NCI-H82 treated with DMSO at 0.1 percent for 48 hours (cell line): Measurements from ENCODE around the gene GUSB.
"Not testable (repeated sequence)": the region's sequence is repeated elsewhere in the genome, so short reads cannot be mapped to it uniquely, and the experiment has no call there.

ENCODE experiments used
- DNase-seq: peaks from one replicate; lab custom pipeline; 2025; ENCODE audit not compliant: unreplicated experiment; lab: John Stamatoyannopoulos, UW

GUSB gene

DNA sequence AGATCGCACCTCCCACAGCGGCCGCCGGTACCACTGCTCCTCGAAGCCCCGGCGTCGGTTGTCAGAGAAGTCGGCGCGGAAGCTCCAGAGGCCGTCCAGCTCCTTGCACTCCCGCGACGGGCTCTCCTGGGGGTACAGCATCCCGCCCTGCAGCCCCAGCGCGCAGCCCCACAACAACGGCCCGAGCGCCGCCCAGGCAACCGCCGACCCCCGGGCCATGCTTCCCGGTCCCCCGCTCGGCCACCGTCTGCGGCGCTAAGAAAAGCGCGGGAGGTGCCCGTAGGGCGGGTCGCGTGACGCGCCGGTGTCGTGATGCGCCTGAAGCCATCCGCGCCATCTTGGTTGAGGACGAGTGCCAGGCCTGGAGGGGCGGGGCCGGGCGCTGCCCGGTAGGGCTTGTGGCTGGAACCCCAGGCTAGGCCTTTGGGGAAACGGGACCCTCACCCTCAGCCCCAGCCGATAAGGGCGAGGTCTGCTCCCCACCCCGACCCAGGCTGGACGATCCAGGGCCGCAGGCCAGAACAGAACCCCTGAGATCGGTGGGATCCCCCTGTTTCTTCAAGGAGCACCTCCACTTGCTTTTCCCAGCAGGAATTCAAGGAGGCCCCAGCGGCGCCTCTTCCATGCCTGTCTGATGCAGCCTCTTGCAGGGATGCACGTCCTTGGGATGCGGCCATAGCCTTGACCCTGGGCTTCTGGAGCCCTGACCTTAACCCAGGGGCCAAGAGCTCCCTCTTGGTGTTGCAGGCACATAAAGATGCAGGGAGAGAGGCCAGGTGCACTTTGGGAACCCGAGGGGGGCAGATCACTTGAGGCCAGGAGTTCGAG, at the start of gene GUSB:
Gene GUSB, minus strand, starts transcription at position 249 of the 828 bp plus-strand sequence. Its CDS starts 30 bp downstream, at position 219.
- peak; percentile 63 for DNase-seq

DNA sequence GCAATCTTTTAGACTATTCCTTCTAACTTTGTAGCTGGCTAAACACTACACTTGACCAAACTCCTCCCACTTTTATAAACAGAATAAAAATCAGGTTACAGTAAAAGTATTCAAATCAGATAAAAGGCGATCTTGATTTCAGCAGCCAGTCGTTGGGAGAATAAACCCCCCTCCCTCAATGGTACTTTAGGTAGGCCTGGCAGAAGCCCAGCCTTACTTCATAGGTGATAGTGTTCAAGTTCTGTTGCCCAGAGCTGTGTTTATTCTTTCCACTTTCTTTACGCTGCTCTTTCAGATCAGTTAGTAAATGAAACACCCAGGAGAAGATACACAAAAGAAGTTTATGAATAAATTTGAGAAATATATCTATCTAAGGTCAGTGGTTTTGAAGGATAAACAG, 46.3 kb upstream of the GUSB start:
- DNase-seq = not testable (repeated sequence)

DNA sequence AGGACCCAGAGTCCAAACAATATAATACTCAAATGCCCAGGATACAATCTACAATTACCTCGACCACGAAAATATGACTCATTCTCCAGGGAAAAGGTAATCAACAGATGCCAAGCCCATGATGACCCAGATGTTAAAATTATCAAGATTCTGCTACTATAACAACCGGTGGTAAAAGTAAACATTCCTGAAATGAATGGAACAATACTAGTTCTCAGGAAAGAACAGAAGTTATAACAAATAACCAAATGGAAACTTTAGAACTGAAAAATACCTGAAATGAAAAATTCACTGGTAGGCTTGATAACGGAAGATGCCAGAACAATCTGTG, 34.1 kb upstream of the GUSB start:
- DNase-seq = no peak

DNA sequence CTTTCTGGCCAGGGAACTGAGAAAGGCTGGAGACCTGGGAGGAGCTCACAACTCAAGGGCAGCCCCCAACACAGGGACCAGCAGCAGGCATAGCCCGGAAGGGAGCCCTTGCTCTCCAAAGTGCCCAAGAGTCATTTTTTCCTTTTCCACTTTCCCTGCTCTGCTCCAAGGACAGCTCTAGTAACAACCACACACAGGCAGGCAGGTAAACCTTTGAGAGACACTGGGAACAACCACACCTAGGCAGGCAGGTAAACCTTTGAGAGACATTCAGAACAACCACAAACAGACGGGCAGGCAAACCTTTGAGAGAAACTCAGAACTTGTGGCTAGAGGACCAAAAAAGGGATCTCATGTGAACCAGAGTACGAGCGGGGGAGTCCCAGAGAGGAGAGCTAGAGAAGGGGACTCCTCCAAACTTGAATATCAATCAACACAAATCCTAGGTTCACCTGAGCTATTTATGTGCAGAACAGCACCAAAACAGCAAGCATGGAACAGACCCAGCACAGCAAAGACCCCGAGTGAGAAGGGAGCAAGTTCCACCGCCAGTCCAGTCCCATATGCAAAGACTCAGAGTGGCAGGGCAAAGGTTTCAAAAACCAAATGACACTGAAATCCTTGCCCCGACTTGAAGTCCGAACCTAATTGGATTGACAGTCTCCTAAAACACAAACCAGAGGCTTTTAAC, 33.6 kb upstream of the GUSB start:
- DNase-seq = no peak

DNA sequence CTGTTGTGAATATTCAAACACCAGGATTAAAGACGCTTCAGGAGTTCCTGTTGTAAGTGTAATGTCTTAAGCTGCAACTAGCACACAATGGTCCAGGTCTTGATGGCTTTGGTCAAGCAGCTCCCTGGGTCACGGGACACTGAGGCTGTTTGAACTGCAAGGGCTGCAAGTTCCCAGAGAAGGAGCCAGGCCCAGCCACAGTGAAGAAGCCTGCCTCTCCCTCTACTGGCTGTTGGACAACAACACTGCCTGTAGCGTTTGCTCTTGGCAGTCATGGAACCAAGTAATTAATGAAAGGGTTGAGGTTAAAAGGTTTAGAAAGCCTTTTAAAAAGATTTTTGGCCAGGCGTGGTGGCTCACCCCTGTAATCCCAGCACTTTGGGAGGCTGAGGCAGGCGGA, 31.9 kb upstream of the GUSB start:
- DNase-seq = no peak

DNA sequence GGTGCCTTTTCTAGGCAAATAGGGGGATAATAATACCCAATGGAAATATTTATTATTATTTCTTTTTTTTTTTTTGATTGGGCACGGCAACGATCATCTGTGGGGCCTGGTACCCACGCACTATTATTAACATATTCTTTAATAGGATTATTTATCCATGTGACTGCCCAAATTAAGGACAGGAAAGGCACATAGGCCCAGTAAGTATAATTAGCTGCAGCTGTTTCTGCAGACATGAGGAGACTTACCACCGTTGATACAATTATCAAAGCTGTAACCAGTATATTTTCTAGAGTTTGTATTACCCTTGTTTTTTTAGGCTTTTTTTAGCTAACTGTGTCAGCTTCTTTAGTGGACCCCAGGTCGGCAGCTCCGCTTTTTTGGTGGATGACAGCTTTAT, 25.2 kb upstream of the GUSB start:
- DNase-seq = no peak

DNA sequence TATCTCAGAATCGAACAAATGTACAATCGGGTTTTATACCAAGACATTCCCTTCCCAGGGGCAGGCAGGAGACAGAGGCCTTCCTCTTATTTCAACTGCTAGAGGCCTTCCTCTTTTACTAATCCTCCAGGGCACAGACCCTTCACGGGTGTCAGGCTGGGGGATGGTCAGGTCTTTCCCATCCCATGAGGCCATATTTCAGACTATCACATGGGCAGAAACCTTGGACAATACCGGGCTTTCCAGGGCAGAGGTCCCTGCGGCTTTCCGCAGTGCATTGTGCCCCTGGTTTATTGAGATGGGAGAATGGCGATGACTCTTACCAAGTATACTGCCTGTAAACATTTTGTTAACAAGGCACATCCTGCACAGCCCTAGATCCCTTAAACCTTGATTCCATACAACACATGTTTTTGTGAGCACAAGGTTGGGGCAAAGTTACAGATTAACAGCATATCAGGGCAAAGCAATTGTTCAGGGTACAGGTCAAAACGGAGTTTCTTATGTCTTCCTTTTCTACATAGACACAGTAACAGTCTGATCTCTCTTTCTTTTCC, 23.2 kb upstream of the GUSB start:
- not testable (repeated sequence) for DNase-seq

DNA sequence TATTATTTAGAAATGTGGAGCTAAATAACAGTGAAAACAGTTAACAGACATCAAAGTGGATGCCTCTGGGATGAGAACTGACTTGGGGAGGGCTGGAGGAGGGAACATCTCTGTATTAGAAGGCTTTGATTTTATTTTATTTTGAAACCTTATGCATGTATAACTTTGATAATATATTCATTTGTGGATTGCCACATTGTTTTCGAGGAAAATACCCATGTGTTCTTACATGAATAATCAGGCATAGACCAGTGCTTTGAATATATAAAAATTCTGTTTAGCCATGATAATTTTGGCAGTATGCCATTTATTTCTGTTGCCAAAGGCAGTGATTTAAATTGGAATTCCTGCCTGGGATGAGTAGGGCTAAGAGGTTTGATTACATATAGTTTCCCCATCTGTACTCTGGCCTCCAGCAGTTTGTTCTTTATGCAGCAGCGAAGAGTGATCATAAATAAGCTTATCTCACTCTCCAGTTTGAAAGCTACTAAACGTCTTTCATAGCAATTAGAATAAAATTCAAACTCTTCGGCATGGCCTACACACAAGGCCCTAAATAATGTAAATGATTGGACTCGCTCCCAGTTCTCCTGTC, 18.9 kb upstream of the GUSB start:
- not testable (repeated sequence) for DNase-seq

DNA sequence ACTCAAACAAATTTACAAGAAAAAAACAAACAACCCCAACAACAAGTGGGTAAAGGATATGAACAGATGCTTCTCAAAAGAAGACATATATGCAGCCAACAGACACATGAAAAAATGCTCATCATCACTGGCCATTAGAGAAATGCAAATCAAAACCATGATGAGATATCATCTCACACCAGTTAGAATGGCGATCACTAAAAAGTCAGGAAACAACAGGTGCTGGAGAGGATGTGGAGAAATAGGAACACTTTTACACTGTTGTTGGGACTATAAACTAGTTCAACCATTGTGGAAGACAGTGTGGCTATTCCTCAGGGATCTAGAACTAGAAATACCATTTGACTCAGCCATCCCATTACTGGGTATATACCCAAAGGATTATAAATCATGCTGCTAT, 13.0 kb upstream of the GUSB start:
- not testable (repeated sequence) for DNase-seq

DNA sequence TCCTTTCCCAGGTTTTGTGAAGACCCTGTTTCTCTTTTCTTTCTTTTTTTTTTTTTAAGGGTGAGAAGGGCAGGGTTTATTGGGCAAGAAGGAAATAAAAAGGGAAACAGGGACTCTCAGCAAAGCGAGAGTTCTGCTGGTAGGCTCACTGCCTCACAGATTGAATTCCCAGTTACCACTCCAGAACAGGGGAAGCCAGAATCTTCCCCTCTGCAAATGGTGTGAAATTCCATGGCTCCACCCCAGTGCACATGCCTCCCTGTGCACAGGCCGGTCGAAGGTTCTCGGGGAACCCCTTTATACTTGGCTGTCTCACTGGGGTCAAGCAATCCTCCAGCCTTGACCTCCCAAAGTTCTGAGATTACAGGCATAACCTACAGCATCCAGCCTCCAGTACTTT, 10.5 kb upstream of the GUSB start:
- DNase-seq = no peak

DNA sequence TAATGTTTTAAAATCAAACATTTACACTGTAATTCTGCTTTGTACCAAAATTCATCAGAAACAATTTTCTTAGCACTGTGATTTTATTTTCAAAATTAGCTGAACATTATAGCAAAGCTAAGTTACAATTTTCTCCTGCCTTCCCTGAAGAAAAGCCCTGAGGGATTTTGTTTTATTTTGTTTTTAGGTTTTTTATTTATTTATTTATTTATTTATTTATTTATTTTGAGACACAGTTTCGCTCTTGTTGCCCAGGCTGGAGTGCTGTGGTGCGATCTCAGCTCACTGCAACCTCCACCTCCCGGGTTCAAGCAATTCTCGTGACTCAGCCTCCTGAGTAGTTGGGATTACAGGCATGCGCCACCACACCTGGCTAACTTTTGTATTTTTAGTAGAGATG, 9.8 kb upstream of the GUSB start:
- DNase-seq = not testable (repeated sequence)

DNA sequence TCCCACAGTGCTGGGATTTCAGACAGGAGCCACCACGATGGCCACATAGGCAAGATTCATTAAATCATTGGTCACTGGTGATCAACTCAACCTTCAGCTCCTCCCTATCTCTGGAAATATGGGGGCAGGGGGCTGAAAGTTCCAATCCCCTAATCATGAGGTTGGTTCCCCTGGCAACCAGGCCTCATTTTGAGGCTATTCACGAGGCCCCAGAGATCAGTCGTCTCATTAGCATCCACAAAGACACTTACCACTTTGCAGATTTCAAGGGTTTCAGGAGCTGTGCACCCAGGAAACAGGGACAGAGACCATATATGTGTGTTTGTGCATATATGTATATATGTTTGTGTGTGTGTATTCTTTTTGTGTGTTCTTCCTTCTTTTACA, 7.7 kb upstream of the GUSB start:
- no peak for DNase-seq

DNA sequence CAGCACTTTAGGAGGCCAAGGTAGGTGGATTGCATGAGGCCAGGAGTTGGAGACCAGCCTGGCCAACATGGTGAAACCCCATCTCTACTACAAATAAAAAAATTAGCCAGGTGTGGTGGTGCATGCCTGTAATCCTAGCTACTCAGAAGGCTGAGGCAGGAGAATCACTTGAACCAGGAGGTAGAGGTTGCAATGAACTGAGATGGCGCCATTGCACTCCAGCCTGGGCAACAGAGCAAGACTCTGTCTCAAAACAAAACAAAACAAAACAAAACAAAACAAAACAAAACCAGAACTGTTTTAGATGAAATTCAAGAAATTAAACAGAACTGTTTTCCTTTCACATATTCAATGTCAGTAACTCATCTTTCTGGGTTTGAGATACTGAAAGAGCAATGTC, 6.5 kb upstream of the GUSB start:
- not testable (repeated sequence) for DNase-seq

DNA sequence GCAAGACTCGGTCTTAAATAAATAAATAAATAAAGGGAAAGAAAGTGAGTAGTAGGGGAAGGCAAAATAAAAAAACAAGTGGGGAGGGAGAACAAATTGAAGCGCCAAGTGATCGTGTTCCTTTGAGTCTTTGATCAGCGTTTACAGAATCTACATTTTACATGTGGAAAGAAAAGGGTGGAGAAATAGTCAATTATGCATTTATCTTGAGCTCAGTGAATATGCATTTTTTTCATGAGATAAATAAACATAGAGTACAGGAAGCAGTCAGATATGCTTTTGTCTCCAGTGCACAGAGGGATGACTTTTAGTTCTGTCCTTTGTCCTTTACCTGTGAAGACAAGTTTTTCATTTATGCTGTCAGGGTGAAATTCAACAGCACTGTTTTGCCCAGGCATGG, 6.1 kb upstream of the GUSB start:
- DNase-seq = no peak

DNA sequence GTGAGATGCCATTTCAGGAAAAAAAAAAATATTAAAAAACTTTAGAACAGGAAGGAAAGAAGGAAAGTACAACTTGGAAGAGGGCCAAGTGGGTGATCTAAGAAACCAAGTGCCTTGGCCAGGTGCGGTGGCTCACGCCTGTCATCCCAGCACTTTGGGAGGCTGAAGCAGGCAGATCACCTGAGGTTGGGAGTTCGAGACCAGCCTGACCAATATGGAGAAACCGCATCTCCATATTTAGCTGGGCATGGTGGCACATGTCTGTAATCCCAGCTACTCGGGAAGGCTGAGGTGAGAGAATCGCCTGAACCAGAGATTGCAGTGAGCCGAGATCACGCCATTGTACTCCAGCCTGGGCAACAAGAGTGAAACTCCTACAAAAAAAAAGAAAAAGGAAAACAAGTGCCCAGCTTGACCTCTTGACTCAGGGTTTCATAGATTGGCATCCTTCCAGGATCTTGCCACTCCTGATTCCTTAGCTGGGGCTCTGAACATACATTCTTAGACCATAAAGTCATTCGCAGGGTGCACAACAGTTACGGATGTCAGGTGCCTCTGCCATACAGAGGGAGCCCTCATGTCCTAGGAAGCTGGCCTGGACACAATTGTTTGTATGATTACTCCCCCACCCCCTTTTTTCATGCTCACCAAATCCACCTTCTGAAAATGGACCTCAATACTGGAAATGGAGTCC, 2.1 kb upstream of the GUSB start:
- no peak for DNase-seq

DNA sequence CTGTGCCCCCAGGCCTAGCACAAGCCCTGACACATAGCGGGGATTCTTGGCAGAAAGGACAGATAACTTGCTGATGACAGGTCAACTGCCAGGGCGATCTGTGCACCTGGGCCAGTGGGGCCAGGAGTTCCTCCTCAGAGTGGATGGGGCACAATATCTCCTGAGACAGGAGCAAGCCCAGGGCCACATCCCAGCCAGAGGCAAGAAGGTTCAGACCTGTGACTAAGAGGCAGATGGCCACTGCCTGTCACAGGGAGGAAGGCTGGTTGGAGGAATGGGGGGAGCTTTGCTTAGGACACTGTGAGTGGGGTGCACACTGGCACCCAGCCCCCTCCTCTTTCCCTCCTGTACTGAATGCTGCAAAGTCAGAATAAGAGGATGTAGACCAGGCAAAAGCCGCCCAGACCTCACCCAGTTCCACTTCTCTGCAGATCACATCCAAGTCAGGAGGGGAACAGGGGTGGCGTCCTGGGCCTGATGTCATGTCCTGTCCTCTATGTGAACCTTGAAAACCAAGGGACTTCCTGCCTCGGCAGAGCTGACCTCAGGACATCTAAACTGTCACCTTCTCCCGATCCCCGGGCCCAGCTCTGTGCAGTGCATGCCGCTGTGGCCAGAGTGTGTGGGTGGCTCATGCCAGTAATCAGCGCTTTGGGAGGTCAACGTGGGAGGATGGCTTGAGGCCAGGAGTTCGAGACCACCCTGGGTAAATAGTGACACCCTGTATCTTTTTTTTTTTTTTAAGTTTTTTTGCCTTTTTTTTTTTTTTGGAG, 1.3 kb downstream of the GUSB start:
- DNase-seq = no peak

DNA sequence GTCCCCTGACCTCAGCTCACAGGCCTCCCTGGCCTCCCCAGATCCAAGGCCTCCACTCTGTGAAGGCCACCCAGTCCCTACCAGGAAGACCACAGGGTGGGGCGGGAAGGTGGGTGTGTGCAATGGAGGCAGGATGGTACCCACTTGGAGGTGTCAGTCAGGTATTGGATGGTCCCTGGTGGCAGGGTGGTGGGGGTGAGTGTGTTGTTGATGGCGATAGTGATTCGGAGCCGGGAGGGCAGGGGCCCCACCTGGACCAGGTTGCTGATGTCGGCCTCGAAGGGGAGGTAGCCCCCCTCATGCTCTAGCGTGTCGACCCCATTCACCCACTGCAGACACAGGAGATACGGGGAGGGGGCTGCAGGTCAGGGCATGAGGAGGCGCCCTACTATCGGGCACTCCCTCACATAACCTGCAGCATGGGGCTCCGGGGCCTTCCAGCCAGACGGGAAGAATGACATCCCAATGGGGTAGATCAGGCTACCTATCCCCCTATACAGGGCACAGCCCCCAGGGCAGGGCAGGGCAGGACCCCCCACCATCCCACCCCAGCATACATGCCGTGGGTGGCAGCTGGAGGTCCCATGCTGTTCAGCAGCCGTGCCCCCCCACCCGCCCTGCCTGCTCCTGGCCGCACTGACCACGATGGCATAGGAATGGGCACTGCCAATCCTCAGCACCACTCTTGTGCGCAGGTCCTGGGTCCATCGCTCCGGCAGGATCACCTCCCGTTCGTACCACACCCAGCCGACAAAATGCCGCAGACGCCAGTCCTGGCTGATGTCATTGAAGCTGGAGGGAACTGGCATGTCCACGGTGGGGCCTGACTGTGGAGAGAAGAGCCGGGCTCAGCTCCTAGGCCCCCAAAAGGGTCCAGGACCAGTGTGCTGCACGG, 2.2 kb downstream of the GUSB start:
- DNase-seq = no peak

DNA sequence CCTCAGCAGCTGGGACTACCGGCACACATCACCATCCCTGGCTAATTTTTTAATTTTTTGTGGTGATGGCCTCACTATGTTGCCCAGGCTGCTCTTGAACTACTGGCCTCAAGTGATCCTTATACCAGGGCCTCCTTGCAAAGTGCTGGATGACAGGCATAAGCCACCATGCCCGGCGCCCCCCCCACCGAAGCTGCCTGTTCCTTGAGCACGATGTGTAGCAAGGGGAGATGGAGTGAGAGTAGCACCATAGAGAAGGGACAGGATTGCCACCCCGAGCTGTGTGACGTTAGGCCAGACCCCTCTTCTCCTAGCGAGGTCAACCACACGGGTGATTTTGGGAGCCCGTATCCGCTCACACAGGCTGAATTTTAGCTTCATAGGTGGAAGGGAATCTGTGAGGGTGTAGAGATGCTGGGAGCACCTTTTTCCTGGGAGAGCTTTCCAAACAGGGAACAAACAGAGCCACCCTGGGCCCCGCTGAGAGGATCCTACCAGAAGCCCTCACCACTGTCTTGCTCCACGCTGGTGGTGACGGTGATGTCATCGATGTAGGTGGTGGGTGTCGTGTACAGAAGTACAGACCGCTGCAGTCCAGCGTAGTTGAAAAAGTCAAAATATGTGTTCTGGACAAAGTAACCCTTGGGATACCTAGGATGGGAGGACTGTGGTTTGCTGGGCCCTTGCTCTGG, 3.0 kb downstream of the GUSB start:
- DNase-seq = no peak

DNA sequence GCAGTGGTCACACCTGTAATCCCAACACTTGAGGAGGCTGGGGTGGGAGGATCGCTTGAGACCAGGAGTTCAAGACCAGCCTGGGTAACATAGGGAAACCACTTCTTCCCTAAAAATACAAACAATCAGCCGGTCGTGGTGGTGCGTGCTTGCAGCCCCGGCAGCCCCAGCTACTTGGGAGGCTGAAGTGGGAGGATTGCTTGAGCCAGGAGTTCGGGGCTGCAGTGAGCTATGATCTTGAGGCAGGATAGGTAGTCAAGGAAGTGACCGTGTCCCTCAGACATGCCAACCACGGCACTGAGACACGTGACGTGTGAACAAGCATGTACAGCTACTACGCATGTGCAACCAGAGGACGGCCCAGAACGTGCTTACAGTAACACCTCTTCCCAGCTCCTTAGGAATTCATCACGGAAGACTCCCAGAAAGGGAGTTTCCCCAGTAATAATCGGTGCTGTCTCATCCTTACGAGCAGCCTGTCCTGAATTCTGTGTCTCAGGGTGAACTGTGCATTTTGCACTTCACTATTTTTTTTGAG, 5.3 kb downstream of the GUSB start:
- DNase-seq = no peak
